CD4-positive, alpha-beta T cell (primary cell): ENCODE measurements around the gene H1-8. TPM values are rescaled to one million over a fixed set of nuclear protein-coding genes. Genes with fewer than 3 reads are reported as not detected.

Source experiments
- ATAC-seq: fragments of 200-7000 bp; cut with Tn5 transposase; one replicate; pipeline ENCODE4 v1.10.0; 2022; ENCODE audit warnings: mild to moderate bottlenecking; ENCODE audit not compliant: poor library complexity
- CTCF ChIA-PET: fragments of 350-600 bp; sonication (Branson Sonifier 250); formaldehyde crosslinking; loops from one replicate; lab custom pipeline; 2021; ENCODE audit warnings: antibody characterized with exemption, inconsistent platforms; lab: Charles Lee
- POLR2A ChIA-PET: fragments of 350-600 bp; sonication (Branson Sonifier 250); formaldehyde crosslinking; loops from one replicate; lab custom pipeline; 2021; ENCODE audit warnings: antibody characterized with exemption, inconsistent platforms; lab: Charles Lee
- DNase-seq, 14 experiments: peaks; one replicate each; pipeline ENCODE4 v3.0.0-alpha.2; 2013 to 2020; ENCODE audit warnings: mixed read lengths in 2 of 14
- H3K27ac ChIP-seq, 2 donors: one replicate each; pipeline versions ENCODE4 v1.5.1 to v1.7.0; 2013; ENCODE audit warnings: low read length in 2 of 2, low read depth in 1 of 2, mild to moderate bottlenecking in 1 of 2
- H3K27me3 ChIP-seq, 2 experiments: 1 replicate in 1 of 2; 2 replicates in 1 of 2; pipeline versions ENCODE4 v1.6.1 to v1.7.0; 2013; ENCODE audit warnings: low read length in 2 of 2, control low read depth in 1 of 2, mild to moderate bottlenecking in 1 of 2, moderate library complexity in 1 of 2; ENCODE audit not compliant: insufficient read depth in 2 of 2, control insufficient read depth in 1 of 2
- H3K36me3 ChIP-seq: one replicate; pipeline ENCODE4 v1.6.1; 2013; ENCODE audit warnings: low read length, control low read depth; ENCODE audit not compliant: insufficient read depth
- H3K4me1 ChIP-seq: one replicate; pipeline ENCODE4 v1.6.1; 2013; ENCODE audit warnings: low read length, control low read depth; ENCODE audit not compliant: insufficient read depth
- H3K4me3 ChIP-seq: one replicate; pipeline ENCODE4 v1.5.1; 2013; ENCODE audit warnings: mild to moderate bottlenecking, low read length, moderate library complexity
- H3K9me3 ChIP-seq, 2 experiments: 1 replicate in 1 of 2; 2 replicates in 1 of 2; pipeline versions ENCODE4 v1.6.1 to v1.7.0; 2013; ENCODE audit warnings: low read length in 2 of 2, mild to moderate bottlenecking in 2 of 2, control low read depth in 1 of 2, moderate library complexity in 1 of 2; ENCODE audit not compliant: control insufficient read depth in 1 of 2, insufficient read depth in 1 of 2
- H3K27ac Mint-ChIP-seq: one replicate; pipeline ENCODE4 v1.8.0; 2020; ENCODE audit warnings: mixed read lengths
- H3K27me3 Mint-ChIP-seq: one replicate; pipeline ENCODE4 v1.8.0; 2021; ENCODE audit warnings: mixed read lengths
- H3K36me3 Mint-ChIP-seq: one replicate; pipeline ENCODE4 v1.8.0; 2021; ENCODE audit warnings: low read depth, mixed read lengths
- H3K4me1 Mint-ChIP-seq: one replicate; pipeline ENCODE4 v1.8.0; 2021; ENCODE audit warnings: low read depth, mixed read lengths
- H3K4me3 Mint-ChIP-seq: one replicate; pipeline ENCODE4 v1.8.0; 2020; ENCODE audit warnings: mild to moderate bottlenecking, mixed read lengths
- H3K9me3 Mint-ChIP-seq: one replicate; pipeline ENCODE4 v1.8.0; 2020; ENCODE audit warnings: mixed read lengths
- intact Hi-C, 2 experiments: fragments of 100-400 bp; cut with DNase I in 1 of 2; cut with micrococcal nuclease in 1 of 2; formaldehyde crosslinking; loops; one replicate each; pipeline versions ENCODE4 v1.15.1 to v1.9.0; 2023 to 2025; cut with DNase I, micrococcal nuclease
- total RNA-seq, 174 experiments: library from RNA in 2 of 174; stranded (reverse) in 2 of 174; gene quantifications; one replicate each; pipeline ENCODE4 v1.2.3 and lab custom pipeline; 2021 to 2026
- TF ChIP-seq, protein P1 (sequence below): fragments of 200-600 bp; IDR thresholded peaks from one replicate; pipeline ENCODE4 v1.8.0; 2022; ENCODE audit warnings: antibody characterized with exemption, mild to moderate bottlenecking

The H1-8 gene
- total RNA-seq, 2 experiments from 2014 or later, result not detected

DNA sequence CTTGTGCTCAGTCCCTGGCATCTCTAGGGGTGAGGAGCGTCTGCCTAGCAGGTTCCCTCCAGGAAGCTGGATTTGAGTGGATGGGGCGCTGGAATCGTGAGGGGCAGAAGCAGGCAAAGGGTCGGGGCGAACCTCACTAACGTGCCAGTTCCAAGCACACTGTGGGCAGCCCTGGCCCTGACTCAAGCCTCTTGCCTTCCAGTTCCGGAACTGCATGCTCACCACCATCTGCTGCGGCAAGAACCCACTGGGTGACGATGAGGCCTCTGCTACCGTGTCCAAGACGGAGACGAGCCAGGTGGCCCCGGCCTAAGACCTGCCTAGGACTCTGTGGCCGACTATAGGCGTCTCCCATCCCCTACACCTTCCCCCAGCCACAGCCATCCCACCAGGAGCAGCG is 9.6 kb upstream of the H1-8 start:
- H3K4me3 ChIP-seq, result no peak overlapping the region
- ATAC-seq, result no peak

DNA sequence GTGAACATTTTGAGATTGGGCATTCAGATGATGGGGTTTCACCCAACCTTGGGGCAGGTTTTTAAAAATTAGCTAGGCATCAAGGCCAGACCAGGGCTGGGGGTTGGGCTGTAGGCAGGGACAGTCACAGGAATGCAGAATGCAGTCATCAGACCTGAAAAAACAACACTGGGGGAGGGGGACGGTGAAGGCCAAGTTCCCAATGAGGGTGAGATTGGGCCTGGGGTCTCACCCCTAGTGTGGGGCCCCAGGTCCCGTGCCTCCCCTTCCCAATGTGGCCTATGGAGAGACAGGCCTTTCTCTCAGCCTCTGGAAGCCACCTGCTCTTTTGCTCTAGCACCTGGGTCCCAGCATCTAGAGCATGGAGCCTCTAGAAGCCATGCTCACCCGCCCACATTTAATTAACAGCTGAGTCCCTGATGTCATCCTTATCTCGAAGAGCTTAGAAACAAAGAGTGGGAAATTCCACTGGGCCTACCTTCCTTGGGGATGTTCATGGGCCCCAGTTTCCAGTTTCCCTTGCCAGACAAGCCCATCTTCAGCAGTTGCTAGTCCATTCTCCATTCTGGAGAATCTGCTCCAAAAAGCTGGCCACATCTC is 8.4 kb upstream of the H1-8 start:
- Histone ChIP-seq H3K27me3 (no peaks in the 10 kb centered on the region), H3K27ac (no peak overlapping the region), H3K36me3 (no peaks in the 10 kb centered on the region), H3K4me1 (no peaks in the 10 kb centered on the region), H3K9me3 (no peaks in the 10 kb centered on the region), H3K4me3 (no peak overlapping the region)
- H3K36me3 Mint-ChIP-seq, result no peaks in the 10 kb centered on the region
- ChIA-PET POLR2A (no interaction called here), CTCF (no interaction called here)
- TF ChIP-seq, protein P1, sequence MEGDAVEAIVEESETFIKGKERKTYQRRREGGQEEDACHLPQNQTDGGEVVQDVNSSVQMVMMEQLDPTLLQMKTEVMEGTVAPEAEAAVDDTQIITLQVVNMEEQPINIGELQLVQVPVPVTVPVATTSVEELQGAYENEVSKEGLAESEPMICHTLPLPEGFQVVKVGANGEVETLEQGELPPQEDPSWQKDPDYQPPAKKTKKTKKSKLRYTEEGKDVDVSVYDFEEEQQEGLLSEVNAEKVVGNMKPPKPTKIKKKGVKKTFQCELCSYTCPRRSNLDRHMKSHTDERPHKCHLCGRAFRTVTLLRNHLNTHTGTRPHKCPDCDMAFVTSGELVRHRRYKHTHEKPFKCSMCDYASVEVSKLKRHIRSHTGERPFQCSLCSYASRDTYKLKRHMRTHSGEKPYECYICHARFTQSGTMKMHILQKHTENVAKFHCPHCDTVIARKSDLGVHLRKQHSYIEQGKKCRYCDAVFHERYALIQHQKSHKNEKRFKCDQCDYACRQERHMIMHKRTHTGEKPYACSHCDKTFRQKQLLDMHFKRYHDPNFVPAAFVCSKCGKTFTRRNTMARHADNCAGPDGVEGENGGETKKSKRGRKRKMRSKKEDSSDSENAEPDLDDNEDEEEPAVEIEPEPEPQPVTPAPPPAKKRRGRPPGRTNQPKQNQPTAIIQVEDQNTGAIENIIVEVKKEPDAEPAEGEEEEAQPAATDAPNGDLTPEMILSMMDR, result no peak
- no peaks in the 10 kb centered on the region for H3K27me3 Mint-ChIP-seq
- DNase-seq, result no peak
- no peak for ATAC-seq
- no peak overlapping the region for H3K27ac Mint-ChIP-seq
- no peaks in the 10 kb centered on the region for H3K4me1 Mint-ChIP-seq
- H3K4me3 Mint-ChIP-seq, result no peak overlapping the region
- H3K9me3 Mint-ChIP-seq, result no peaks in the 10 kb centered on the region
- intact Hi-C loops, result no loop called here

More for the DNA sequence above, 9.6 kb upstream of the H1-8 start:
- Histone ChIP-seq H3K27me3 (no peaks in the 10 kb centered on the region), H3K27ac (no peak overlapping the region), H3K4me1 (no peaks in the 10 kb centered on the region), H3K36me3 (no peaks in the 10 kb centered on the region), H3K9me3 (no peaks in the 10 kb centered on the region)
- no peak for DNase-seq
- ChIA-PET CTCF (no interaction called here), POLR2A (no interaction called here)
- TF ChIP-seq, protein P1, result no peak
- no peak overlapping the region for H3K27ac Mint-ChIP-seq
- no peaks in the 10 kb centered on the region for H3K4me1 Mint-ChIP-seq
- no peaks in the 10 kb centered on the region for H3K27me3 Mint-ChIP-seq
- no peaks in the 10 kb centered on the region for H3K9me3 Mint-ChIP-seq
- H3K36me3 Mint-ChIP-seq, result no peaks in the 10 kb centered on the region
- H3K4me3 Mint-ChIP-seq, result no peak overlapping the region
- intact Hi-C loops, result no loop called here

DNA sequence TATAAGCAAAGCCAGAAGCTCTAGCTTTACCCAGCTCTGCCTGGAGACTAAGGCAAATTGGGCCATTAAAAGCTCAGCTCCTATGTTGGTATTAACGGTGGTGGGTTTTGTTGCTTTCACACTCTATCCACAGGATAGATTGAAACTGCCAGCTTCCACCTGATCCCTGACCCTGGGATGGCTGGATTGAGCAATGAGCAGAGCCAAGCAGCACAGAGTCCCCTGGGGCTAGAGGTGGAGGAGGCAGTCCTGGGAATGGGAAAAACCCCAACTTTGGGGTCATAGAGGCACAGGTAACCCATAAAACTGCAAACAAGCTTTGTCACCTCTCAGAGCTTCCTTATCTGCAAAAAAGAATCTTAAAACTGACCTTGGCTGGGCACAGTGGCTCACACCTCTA is 7.9 kb upstream of the H1-8 start:
- Histone ChIP-seq H3K27ac (no peak overlapping the region), H3K4me1 (no peaks in the 10 kb centered on the region), H3K9me3 (no peaks in the 10 kb centered on the region), H3K27me3 (no peaks in the 10 kb centered on the region), H3K4me3 (no peak overlapping the region), H3K36me3 (no peaks in the 10 kb centered on the region)
- H3K27me3 Mint-ChIP-seq, result no peaks in the 10 kb centered on the region
- POLR2A ChIA-PET, result no interaction called here
- H3K4me1 Mint-ChIP-seq, result no peaks in the 10 kb centered on the region
- DNase-seq (no peak), ATAC-seq (no peak)
- no peak overlapping the region for H3K4me3 Mint-ChIP-seq
- no peak overlapping the region for H3K27ac Mint-ChIP-seq
- H3K36me3 Mint-ChIP-seq, result no peaks in the 10 kb centered on the region
- H3K9me3 Mint-ChIP-seq, result no peaks in the 10 kb centered on the region
- CTCF ChIA-PET, result no interaction called here
- TF ChIP-seq, protein P1, result no peak
- intact Hi-C loops, result no loop called here
